Muscle of arm (tissue), 12 donors: ENCODE results near the gene DDR2. TPM values are rescaled to one million over a fixed set of nuclear protein-coding genes. Genes with fewer than 3 reads are reported as not detected.
"Not testable (repeated sequence)": the region's sequence is repeated elsewhere in the genome, so short reads cannot be mapped to it uniquely, and the experiment has no call there.

ENCODE experiments used
- DNase-seq: peaks from one replicate; pipeline ENCODE4 v3.0.0-alpha.2; 2013
- polyA plus RNA-seq, 12 donors: library from polyadenylated mRNA; unstranded; fragments of 120-200 nt; gene quantifications; one replicate each; pipeline ENCODE4 v1.2.1, GENCODE V29; 2013; ENCODE audit not compliant: insufficient read length in 12 of 12

The DDR2 gene
- polyA plus RNA-seq, 12 donors, result 33.2 to 68.4 (median 50.7) TPM; not detected in 1

GRCh38 chr1:162720996-162721395, 88.7 kb downstream of the DDR2 start:
- DNase-seq, result no peak

DNA sequence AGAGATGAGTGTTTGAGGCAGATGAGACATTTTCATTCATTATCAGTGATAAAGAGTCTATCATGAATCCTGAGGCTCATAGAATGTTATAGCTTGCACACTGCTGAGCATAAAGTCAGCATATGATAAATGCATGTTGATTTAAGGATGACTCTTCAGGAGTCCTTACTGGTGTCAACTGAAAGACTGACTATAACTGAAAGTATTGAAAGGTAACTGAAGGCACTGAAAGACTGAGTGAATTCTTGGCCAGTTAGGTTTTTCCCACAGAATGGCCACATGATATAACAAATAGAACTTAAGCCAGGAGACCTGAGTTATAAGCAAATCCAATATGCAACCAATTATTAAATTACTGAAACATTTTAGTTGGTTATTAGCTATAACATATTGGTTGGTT, 89.2 kb downstream of the DDR2 start:
- no peak for DNase-seq

DNA sequence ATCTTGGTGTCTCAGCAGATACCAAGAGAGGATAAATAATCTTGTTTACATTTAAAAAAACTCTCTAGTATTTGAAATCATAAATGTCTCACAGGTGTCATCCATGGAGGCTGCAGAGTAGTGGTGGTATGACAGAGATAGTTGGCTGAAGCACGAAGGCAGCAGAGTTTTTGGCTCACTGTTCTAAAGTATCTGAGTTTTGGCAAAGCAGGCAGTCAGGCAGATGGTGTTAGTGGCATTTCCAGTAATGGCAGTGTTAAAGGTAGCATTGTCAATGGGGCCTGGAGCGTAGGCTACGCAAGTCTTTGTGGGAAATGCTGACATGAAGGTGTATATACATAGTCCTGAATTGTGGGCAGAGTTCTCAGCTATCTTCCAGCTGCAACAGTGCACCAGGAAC, 89.8 kb downstream of the DDR2 start:
- DNase-seq, result no peak

DNA sequence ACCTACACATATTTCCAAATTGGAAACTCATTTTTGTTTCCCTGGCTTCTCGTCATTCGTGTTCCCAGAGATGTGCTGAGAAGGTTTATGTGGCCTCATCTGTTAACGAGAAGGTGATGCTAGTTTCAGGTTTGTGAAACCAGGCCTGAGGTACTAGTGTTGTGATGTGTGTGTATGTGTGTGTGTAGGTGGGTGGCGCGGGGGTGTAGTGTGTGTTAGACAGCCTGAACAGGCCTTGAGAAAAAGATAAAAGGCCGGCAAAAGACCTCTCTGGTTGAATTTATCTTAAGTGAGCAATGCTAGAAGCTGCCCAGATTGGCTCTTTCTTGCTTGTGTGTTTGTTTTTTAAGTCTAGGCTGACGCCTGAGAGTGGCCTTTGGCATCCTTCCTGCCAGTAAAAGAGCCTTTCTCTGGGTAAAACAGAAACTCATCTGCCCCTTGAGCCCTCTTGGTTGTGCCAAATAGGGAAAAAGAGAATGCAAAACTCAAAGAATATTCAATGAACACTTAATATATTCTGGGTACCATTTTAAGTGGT, 92.4 kb downstream of the DDR2 start:
- DNase-seq, result no peak

DNA sequence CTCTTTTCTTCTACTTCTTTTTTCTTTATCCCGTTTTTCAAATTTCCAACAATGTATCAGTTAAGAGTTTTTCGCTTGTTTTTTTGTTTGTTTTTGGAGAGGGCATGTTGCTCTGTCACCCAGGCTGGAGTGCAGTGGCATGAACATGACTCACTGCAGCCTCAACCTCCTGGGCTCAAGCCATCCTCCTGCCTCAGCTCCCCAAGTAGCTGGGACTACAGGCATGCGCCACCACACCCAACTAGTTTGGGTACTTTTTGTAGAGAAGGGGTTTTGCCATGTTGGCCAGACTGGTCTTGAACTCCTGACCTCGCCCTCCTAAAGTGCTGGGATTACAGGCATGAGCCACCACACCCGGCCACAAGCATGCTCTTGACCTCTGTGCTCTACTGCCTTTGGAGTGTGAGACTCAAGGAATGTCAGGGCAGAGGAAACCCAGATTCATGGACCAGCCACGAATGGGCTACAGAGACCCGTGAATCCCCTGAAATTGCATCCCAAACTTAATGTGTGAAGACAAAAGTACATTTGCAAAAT, 93.1 kb downstream of the DDR2 start:
- DNase-seq, result no peak

- no peak for DNase-seq
Measured at GRCh38 chr1:162726555-162726954, 94.3 kb downstream of the DDR2 start.

DNA sequence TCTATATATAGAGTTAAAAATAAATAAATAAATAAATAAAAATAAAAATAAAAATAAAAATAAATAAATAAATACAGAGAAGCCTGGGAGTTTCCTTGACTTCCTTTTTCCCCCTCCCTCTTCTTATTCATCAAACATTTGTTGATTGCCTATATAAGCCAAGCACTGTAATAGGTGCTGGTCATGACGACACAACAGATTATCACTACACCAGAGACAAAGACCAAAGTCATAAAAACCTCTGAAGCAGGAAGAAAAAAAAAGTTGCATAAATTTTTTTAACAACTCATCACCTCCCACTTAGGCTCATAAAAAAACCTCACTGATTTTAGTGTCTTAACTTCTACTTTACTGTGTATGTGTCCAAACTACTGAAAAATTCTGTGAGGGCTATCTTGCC, 95.2 kb downstream of the DDR2 start:
- not testable (repeated sequence) for DNase-seq

- no peak for DNase-seq
Measured at GRCh38 chr1:162728573-162728972, 96.3 kb downstream of the DDR2 start.

GRCh38 chr1:162729195-162729774, 97.0 kb downstream of the DDR2 start:
- DNase-seq, result not testable (repeated sequence)

GRCh38 chr1:162732094-162732493, 99.8 kb downstream of the DDR2 start:
- DNase-seq, result no peak

GRCh38 chr1:162732566-162733335, 100.5 kb downstream of the DDR2 start:
- peak; percentile 25 for DNase-seq

DNA sequence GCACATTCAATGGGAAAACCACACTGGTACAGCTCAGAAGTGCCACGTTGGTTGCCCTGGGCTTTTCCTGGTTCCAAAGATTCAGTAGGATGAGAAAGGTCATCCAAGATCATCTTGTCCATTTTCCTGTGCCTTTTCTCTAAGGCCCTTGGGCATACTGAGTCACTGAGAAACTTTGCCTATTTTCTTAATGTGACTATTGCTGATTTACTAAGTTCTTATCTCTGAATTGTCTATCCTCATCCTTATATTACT, 101.0 kb downstream of the DDR2 start:
- DNase-seq, result no peak

DNA sequence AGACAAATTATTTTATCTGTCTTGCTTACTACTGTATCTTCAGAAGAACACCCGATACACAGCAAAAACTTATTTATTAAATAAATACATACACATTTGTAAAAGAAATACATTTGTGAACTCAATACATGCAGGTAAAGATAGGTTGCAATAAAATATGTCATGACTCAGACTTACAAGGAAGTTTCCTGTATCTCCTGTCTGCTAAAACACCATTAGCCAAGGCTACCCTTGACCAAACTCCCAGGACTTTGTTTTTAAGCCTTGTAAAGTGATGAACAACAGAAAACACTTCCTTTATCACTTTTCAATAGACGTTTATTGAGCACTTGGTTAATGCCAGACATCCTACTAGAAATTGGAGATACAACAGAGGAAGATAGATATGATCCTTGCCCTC, 101.8 kb downstream of the DDR2 start:
- no peak for DNase-seq

DNA sequence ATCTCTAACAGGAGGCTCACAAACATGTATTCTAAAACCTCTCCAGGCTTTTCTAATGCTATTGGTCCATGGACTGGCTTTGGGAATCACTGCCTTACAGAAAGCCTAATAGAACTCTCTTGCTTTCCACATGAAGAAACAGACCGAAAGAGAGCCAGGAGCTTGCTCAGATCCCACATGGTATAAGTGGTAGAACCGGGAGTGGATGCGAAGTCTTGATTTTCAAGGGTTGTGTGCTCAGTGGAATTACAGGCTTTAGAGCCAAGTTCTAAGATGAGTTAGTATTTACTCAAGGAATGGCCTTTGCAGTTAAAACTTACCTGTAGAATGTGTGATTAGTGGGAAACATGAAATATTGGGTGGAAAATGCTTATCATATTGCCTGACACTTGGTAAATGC, 103.9 kb downstream of the DDR2 start:
- no peak for DNase-seq

- DNase-seq, result no peak
Measured at GRCh38 chr1:162736633-162737067, 104.4 kb downstream of the DDR2 start.

- DNase-seq, result no peak
Measured at GRCh38 chr1:162740755-162741154, 108.5 kb downstream of the DDR2 start.

GRCh38 chr1:162741574-162741973, 109.3 kb downstream of the DDR2 start:
- no peak for DNase-seq

DNA sequence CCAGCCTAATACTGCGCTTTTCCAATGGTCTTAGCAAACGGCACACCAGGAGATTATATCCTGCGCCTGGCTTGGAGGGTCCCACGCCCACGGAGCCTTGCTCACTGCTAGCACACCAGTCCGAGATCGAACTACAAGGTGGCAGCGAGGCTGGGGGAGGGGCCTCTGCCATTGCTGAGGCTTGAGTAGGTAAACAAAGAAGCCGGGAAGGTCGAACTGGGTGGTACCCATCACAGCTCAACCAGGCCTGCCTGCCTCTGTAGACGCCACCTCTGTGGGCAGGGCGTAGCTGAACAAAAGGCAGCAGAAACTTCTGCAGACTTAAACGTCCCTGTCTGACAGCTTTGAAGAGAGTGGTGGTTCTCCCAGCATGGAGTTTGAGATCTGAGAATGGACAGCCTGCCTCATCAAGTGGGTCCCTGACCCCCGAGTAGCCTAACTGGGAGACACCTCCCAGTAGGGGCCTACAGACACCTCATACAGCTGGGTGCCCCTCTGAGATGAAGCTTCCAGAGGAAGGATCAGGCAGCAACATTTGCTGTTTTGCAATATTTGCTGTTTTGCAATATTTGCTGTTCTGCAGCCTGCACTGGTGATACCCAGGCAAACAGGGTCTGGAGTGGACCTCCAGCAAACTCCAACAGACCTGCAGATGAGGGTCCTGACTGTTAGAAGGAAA, 114.1 kb downstream of the DDR2 start:
- DNase-seq, result not testable (repeated sequence)

GRCh38 chr1:162753001-162753658, 120.9 kb downstream of the DDR2 start:
- DNase-seq, result no peak

DNA sequence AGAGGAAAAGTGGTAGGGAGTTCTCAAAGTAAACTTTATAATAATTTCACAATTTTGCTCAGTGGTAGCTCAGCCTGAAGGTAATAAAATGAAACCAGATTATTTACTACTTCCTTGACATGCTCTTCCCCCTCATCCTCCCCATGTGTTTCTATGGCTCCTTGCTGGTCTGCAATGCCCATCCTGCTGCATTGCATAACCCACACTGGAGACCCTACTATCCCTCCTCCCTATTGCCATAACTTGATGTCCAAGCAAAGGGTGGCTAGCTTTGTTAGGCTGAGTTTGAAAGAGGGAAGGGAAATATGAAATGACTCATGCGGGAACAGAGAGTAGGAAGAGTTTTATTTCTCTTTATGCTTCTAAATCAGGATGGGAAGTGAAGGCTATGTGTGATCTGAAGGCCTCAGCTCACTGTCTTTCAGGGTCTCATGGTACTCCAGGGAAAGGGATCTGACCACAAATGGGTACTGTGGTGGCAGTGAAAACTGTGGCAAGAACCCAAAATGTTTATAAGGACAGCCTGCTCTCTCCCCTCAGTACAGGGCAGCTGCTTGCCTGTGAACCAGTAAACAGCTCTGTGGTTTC, 121.8 kb downstream of the DDR2 start:
- no peak for DNase-seq

- no peak for DNase-seq
Measured at GRCh38 chr1:162755306-162755705, 123.0 kb downstream of the DDR2 start.

GRCh38 chr1:162756523-162756922, 124.3 kb downstream of the DDR2 start:
- DNase-seq, result no peak
